Measurements from ENCODE around the gene SUGCT. TPM values are rescaled to one million over a fixed set of nuclear protein-coding genes. Genes with fewer than 3 reads are reported as not detected.

The SUGCT gene
- total RNA-seq, 4 donors from 2014 or later: 1.1 to 3.6 (median 2.6) TPM

GRCh38 chr7:40549372-40550039, 414.7 kb downstream of the SUGCT start:
- DNase-seq (ENCODE audit: low spot score) (no peak), ATAC-seq (ENCODE audit: low FRiP score) (no peak)
- TF ChIP-seq, protein P1, sequence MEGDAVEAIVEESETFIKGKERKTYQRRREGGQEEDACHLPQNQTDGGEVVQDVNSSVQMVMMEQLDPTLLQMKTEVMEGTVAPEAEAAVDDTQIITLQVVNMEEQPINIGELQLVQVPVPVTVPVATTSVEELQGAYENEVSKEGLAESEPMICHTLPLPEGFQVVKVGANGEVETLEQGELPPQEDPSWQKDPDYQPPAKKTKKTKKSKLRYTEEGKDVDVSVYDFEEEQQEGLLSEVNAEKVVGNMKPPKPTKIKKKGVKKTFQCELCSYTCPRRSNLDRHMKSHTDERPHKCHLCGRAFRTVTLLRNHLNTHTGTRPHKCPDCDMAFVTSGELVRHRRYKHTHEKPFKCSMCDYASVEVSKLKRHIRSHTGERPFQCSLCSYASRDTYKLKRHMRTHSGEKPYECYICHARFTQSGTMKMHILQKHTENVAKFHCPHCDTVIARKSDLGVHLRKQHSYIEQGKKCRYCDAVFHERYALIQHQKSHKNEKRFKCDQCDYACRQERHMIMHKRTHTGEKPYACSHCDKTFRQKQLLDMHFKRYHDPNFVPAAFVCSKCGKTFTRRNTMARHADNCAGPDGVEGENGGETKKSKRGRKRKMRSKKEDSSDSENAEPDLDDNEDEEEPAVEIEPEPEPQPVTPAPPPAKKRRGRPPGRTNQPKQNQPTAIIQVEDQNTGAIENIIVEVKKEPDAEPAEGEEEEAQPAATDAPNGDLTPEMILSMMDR (IDR thresholded peaks at IDR 0.05): no peak

- DNase-seq (ENCODE audit: low spot score): no peak
- ATAC-seq (ENCODE audit: low FRiP score): no peak
- TF ChIP-seq, protein P1 (IDR thresholded peaks at IDR 0.05): no peak
Observed at GRCh38 chr7:40551685-40552576, 417.1 kb downstream of the SUGCT start.

- TF ChIP-seq, protein P1 (IDR thresholded peaks at IDR 0.05): no peak
- ATAC-seq (ENCODE audit: low FRiP score): no peak
- no peak for DNase-seq (ENCODE audit: low spot score)
Observed at GRCh38 chr7:40560672-40561071, 425.9 kb downstream of the SUGCT start.

GRCh38 chr7:40566879-40567278, 432.1 kb downstream of the SUGCT start:
- TF ChIP-seq, protein P1 (IDR thresholded peaks at IDR 0.05): no peak
- DNase-seq (ENCODE audit: low spot score) (no peak), ATAC-seq (ENCODE audit: low FRiP score) (no peak)

DNA sequence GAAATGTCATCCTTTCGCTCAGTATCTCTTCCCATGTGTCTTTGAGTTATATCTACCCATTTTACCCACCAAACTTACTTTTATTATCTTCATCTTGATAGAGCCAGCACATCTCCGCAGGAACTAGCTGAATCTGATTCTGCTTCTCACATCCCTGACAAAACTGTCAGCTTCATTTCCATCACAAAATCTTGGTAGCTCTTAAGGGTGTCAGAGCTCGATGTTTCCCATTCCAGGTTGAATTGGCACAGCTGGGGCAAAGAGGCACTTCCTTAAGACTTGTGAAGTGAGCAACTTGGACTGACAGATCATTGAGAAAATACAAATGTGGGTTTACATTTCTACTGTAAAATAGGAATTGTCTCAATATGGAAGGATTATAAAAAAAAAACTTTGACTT, 434.5 kb downstream of the SUGCT start:
- DNase-seq (ENCODE audit: low spot score) (no peak), ATAC-seq (ENCODE audit: low FRiP score) (no peak)
- TF ChIP-seq, protein P1 (IDR thresholded peaks at IDR 0.05): no peak

DNA sequence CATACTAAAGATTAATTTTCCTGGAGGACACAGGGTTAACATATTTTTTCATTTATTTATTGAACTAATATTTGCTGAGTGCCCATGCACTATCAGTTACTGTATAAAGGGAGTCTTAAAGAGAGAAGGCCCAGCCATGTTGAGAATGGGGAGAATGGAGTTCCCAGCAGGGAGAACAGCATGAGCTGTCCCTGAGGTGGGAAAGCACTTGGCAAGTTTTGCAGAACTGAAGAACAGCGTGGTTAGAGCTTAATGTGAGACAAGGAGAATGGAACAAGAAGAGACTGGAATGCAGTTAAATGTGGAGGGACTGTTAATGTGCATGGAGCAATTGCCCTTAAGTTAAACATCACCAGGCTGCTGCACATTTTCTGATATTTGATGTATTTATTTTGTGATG, 435.4 kb downstream of the SUGCT start:
- TF ChIP-seq, protein P1 (IDR thresholded peaks at IDR 0.05): no peak
- ATAC-seq (ENCODE audit: low FRiP score): no peak
- DNase-seq (ENCODE audit: low spot score): no peak
